ENCODE data around the gene FCN2. TPM values are rescaled to one million over a fixed set of nuclear protein-coding genes. Genes with fewer than 3 reads are reported as not detected.

FCN2 gene
- total and polyA plus RNA-seq, 10 donors, result 0.38 to 7.6 (median 1.8) TPM; not detected in 1

- H3K36me3 ChIP-seq, result peaks cover 0 to 51% (median 0%) of the 10 kb centered on the region in 6 donors
- no peak for TF ChIP-seq POLR2AphosphoS5 (IDR thresholded peaks at IDR 0.05)
- no peak for TF ChIP-seq CTCF (IDR thresholded peaks at IDR 0.05 in 8 of 11, conservative IDR thresholded peaks at IDR 0.05 in 3 of 11)
- TF ChIP-seq POLR2A (IDR thresholded peaks at IDR 0.05), result no peak
- intact Hi-C loops (cut with DNase I; ENCODE audit: low total_unique reads), result no loop called here
- DNase-seq, result no peak
- whole genome bisulfite sequencing, 5 donors, result 89 to 94% (median 91%) methylated on average over 14 to 19 of the region's 19 CpGs
- H3K4me1 ChIP-seq, result no peaks in the 10 kb centered on the region
- H3K9me3 ChIP-seq, result no peaks in the 10 kb centered on the region
- H3K4me3 ChIP-seq, result no peak overlapping the region
- no peak overlapping the region for H3K27ac ChIP-seq
- H3K27me3 ChIP-seq (replicated peaks in 1 of 7), result no peaks in the 10 kb centered on the region
Observed at GRCh38 chr9:134836406-134836970, 44.1 kb upstream of the FCN2 start.

- WGBS, 5 donors, result 89 to 94% (median 91%) methylated on average over 12 of the region's 12 CpGs
- DNase-seq, result no peak
- H3K4me3 ChIP-seq, result no peak overlapping the region
- H3K9me3 ChIP-seq, result no peaks in the 10 kb centered on the region
- peaks cover 0 to under 1% (median 0%) of the 10 kb centered on the region in 6 donors for H3K4me1 ChIP-seq
- H3K27ac ChIP-seq, result no peak overlapping the region
- no peaks in the 10 kb centered on the region for H3K27me3 ChIP-seq (replicated peaks in 1 of 7)
- TF ChIP-seq POLR2AphosphoS5 (IDR thresholded peaks at IDR 0.05) (no peak), POLR2A (IDR thresholded peaks at IDR 0.05) (no peak), CTCF (IDR thresholded peaks at IDR 0.05 in 8 of 11, conservative IDR thresholded peaks at IDR 0.05 in 3 of 11) (no peak)
- intact Hi-C loops (cut with DNase I; ENCODE audit: low total_unique reads), result no loop called here
- H3K36me3 ChIP-seq, result peaks cover 0 to 55% (median 0%) of the 10 kb centered on the region in 6 donors
Observed at GRCh38 chr9:134837529-134837928, 43.1 kb upstream of the FCN2 start.

- intact Hi-C loops (cut with DNase I; ENCODE audit: low total_unique reads), result no loop called here
- DNase-seq, result no peak
- 83 to 94% (median 90%) methylated on average over 33 to 34 of the region's 34 CpGs for WGBS, 5 donors
- peaks cover 0 to 5% (median 0%) of the 10 kb centered on the region in 6 donors for H3K4me1 ChIP-seq
- peaks cover 0 to 59% (median 0%) of the 10 kb centered on the region in 6 donors for H3K36me3 ChIP-seq
- no peak for TF ChIP-seq POLR2A (IDR thresholded peaks at IDR 0.05)
- no peak for TF ChIP-seq CTCF (IDR thresholded peaks at IDR 0.05 in 8 of 11, conservative IDR thresholded peaks at IDR 0.05 in 3 of 11)
- TF ChIP-seq POLR2AphosphoS5 (IDR thresholded peaks at IDR 0.05), result no peak
- H3K27ac ChIP-seq, result no peak overlapping the region
- H3K9me3 ChIP-seq, result no peaks in the 10 kb centered on the region
- no peak overlapping the region for H3K4me3 ChIP-seq
- no peaks in the 10 kb centered on the region for H3K27me3 ChIP-seq (replicated peaks in 1 of 7)
Observed at GRCh38 chr9:134838651-134839454, 41.8 kb upstream of the FCN2 start.

- intact Hi-C loops (cut with DNase I; ENCODE audit: low total_unique reads), result no loop called here
- Histone ChIP-seq H3K27me3 (replicated peaks in 1 of 7) (no peaks in the 10 kb centered on the region), H3K27ac (no peak overlapping the region), H3K36me3 (peaks cover 0 to 63% (median 0%) of the 10 kb centered on the region in 6 donors), H3K9me3 (no peaks in the 10 kb centered on the region), H3K4me1 (peaks cover 0 to 5% (median 0%) of the 10 kb centered on the region in 6 donors), H3K4me3 (no peak overlapping the region)
- 87 to 95% (median 93%) methylated on average over 15 to 21 of the region's 21 CpGs for WGBS, 5 donors
- TF ChIP-seq POLR2A (IDR thresholded peaks at IDR 0.05), result no peak
- TF ChIP-seq POLR2AphosphoS5 (IDR thresholded peaks at IDR 0.05), result no peak
- TF ChIP-seq CTCF (IDR thresholded peaks at IDR 0.05 in 8 of 11, conservative IDR thresholded peaks at IDR 0.05 in 3 of 11), result no peak
- DNase-seq, result no peak
Observed at GRCh38 chr9:134839455-134840125, 41.0 kb upstream of the FCN2 start.
